Uterus (tissue), 2 donors: ENCODE measurements around the gene DNM3.

Experiments used
- POLR2A ChIP-seq, 2 donors: fragments of 450-650 bp; IDR thresholded peaks; one replicate each; pipeline ENCODE4 v1.6.1; 2016; ENCODE audit warnings: antibody characterized with exemption in 2 of 2, mild to moderate bottlenecking in 1 of 2, moderate library complexity in 1 of 2
- TF ChIP-seq, protein P1 (sequence below), 4 experiments: fragments of 200-600 bp in 2 of 4; fragments of 450-650 bp in 2 of 4; sonication (generic) in 2 of 4; IDR thresholded peaks; one replicate each; pipeline ENCODE4 v1.5.1; 2016 to 2019; ENCODE audit warnings: antibody characterized with exemption in 4 of 4, mild to moderate bottlenecking in 2 of 4, moderate library complexity in 1 of 4

DNA sequence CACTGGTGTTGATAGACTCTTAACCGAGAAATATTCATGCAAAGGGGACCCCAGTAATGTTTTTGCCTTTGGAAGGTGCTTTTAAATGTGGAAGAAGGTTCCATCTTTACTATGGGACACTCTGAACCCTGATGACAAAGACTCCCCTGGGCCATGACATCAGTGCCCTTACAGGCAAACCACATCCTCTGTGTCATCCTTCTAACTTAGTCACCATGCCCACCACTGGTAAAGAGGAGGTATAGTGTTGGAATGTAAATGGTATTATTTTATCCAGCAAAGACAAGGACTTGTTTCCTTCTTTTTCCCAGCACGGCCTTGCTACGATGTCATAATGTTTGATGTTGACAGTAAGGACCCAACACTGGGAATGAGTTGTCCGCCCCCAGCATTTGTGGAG lies 47.2 kb upstream of the DNM3 start:
- TF ChIP-seq, protein P1, sequence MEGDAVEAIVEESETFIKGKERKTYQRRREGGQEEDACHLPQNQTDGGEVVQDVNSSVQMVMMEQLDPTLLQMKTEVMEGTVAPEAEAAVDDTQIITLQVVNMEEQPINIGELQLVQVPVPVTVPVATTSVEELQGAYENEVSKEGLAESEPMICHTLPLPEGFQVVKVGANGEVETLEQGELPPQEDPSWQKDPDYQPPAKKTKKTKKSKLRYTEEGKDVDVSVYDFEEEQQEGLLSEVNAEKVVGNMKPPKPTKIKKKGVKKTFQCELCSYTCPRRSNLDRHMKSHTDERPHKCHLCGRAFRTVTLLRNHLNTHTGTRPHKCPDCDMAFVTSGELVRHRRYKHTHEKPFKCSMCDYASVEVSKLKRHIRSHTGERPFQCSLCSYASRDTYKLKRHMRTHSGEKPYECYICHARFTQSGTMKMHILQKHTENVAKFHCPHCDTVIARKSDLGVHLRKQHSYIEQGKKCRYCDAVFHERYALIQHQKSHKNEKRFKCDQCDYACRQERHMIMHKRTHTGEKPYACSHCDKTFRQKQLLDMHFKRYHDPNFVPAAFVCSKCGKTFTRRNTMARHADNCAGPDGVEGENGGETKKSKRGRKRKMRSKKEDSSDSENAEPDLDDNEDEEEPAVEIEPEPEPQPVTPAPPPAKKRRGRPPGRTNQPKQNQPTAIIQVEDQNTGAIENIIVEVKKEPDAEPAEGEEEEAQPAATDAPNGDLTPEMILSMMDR (IDR thresholded peaks at IDR 0.05), result no peak
- TF ChIP-seq POLR2A (IDR thresholded peaks at IDR 0.05), result no peak
